ENCODE data around the gene C21orf91. TPM values are rescaled to one million over a fixed set of nuclear protein-coding genes. Genes with fewer than 3 reads are reported as not detected.
A peak's percentile ranks its signal among the peaks of the same experiment; 100 is the strongest.
"Not testable (repeated sequence)": the region's sequence is repeated elsewhere in the genome, so short reads cannot be mapped to it uniquely, and the experiment has no call there.

The C21orf91 gene
- total RNA-seq, 1 donor from 2014 or later: 16.8 TPM

- intact Hi-C loops (cut with DNase I): no loop called here
- no peak for DNase-seq
- Histone ChIP-seq H3K4me1 (peaks cover 2% of the 10 kb centered on the region), H3K27me3 (no peaks in the 10 kb centered on the region), H3K36me3 (no peaks in the 10 kb centered on the region), H3K4me3 (no peak overlapping the region), H3K27ac (no peak overlapping the region), H3K9me3 (no peaks in the 10 kb centered on the region)
- TF ChIP-seq CTCF (IDR thresholded peaks at IDR 0.05): no peak
- no peak for ATAC-seq
Measured at GRCh38 chr21:17777072-17777765, 41.9 kb downstream of the C21orf91 start.

GRCh38 chr21:17775431-17776126 lies 43.6 kb downstream of the C21orf91 start:
- no peak for TF ChIP-seq CTCF (IDR thresholded peaks at IDR 0.05)
- Histone ChIP-seq H3K4me3 (no peak overlapping the region), H3K9me3 (no peaks in the 10 kb centered on the region), H3K4me1 (no peaks in the 10 kb centered on the region), H3K27me3 (no peaks in the 10 kb centered on the region), H3K27ac (no peak overlapping the region), H3K36me3 (no peaks in the 10 kb centered on the region)
- intact Hi-C loops (cut with DNase I): no loop called here
- DNase-seq (no peak), ATAC-seq (peak; percentile 53)

GRCh38 chr21:17775021-17775420 lies 44.1 kb downstream of the C21orf91 start:
- H3K9me3 ChIP-seq; ATAC-seq; DNase-seq; H3K4me1 ChIP-seq; H3K36me3 ChIP-seq; H3K4me3 ChIP-seq; H3K27ac ChIP-seq; intact Hi-C loops (cut with DNase I); H3K27me3 ChIP-seq: not testable (repeated sequence)

GRCh38 chr21:17769447-17769845 lies 49.7 kb downstream of the C21orf91 start:
- H3K4me3 ChIP-seq: no peak overlapping the region
- no peak for ATAC-seq
- H3K36me3 ChIP-seq: no peaks in the 10 kb centered on the region
- no peaks in the 10 kb centered on the region for H3K9me3 ChIP-seq
- H3K27ac ChIP-seq: no peak overlapping the region
- no peaks in the 10 kb centered on the region for H3K4me1 ChIP-seq
- no peak for DNase-seq
- TF ChIP-seq CTCF (IDR thresholded peaks at IDR 0.05): no peak
- H3K27me3 ChIP-seq: no peaks in the 10 kb centered on the region
- intact Hi-C loops (cut with DNase I): no loop called here

- no peaks in the 10 kb centered on the region for H3K4me1 ChIP-seq
- no peak overlapping the region for H3K27ac ChIP-seq
- no peak for TF ChIP-seq CTCF (IDR thresholded peaks at IDR 0.05)
- no peaks in the 10 kb centered on the region for H3K36me3 ChIP-seq
- DNase-seq: no peak
- ATAC-seq: no peak
- intact Hi-C loops (cut with DNase I): no loop called here
- H3K4me3 ChIP-seq: no peak overlapping the region
- H3K9me3 ChIP-seq: no peaks in the 10 kb centered on the region
- no peaks in the 10 kb centered on the region for H3K27me3 ChIP-seq
Measured at GRCh38 chr21:17768840-17769446, 50.2 kb downstream of the C21orf91 start.

- no peak for TF ChIP-seq CTCF (IDR thresholded peaks at IDR 0.05)
- Histone ChIP-seq H3K27me3 (no peaks in the 10 kb centered on the region), H3K4me3 (no peak overlapping the region), H3K36me3 (no peaks in the 10 kb centered on the region), H3K27ac (no peak overlapping the region), H3K9me3 (no peaks in the 10 kb centered on the region), H3K4me1 (no peaks in the 10 kb centered on the region)
- DNase-seq (no peak), ATAC-seq (no peak)
- intact Hi-C loops (cut with DNase I): no loop called here
Measured at GRCh38 chr21:17765207-17765606, 53.9 kb downstream of the C21orf91 start.

Measured in upper lobe of right lung (tissue), 1 donor.